K562 (cell line): Measurements from ENCODE around the gene MPG. TPM values are rescaled to one million over a fixed set of nuclear protein-coding genes. Genes with fewer than 3 reads are reported as not detected.

ENCODE experiments used
- ATAC-seq: fragments of 200-7000 bp; cut with Tn5 transposase; 3 replicates; pipeline ENCODE4 v1.9.1; 2020; ENCODE audit warnings: moderate library complexity
- BruUV-seq: library from RNA; stranded (reverse); fragments of 400-500 nt; replicated peaks from 2 replicates; lab custom pipeline; 2021; lab: Mats Ljungman, UMichigan
- CTCF ChIA-PET: fragments of 300-600 bp; formaldehyde crosslinking; extraction: SDS; loops from one replicate; lab custom pipeline; 2021; ENCODE audit warnings: low intra/inter-chr PET ratio; lab: Yijun Ruan, JAX
- POLR2A ChIA-PET: fragments of 300-600, 350-650 bp; sonication (Branson Sonifier 250); formaldehyde crosslinking; extraction: SDS; loops from one replicate; lab custom pipeline; 2021; ENCODE audit warnings: antibody characterized with exemption, inconsistent platforms; lab: Yijun Ruan, JAX
- DNase-seq, 4 experiments: peaks; one replicate each; pipeline versions ENCODE4 v3.0.0 to v3.0.0-alpha.2; 2011 to 2018; ENCODE audit warnings: low spot score in 3 of 4, mixed read lengths in 3 of 4; ENCODE audit errors: extremely low read depth in 1 of 4
- FAIRE-seq: peaks from 2 replicates; lab custom pipeline; 2011; peaks lifted over from hg19 to GRCh38; lab: Jason Lieb, UNC
- H2AFZ ChIP-seq: 2 replicates; pipeline ENCODE4 v1.6.0; 2011; ENCODE audit warnings: low read depth, low read length, control low read depth, inconsistent platforms
- H3K27ac ChIP-seq: fragments of 200-600 bp; 3 replicates; pipeline ENCODE4 v1.8.0; 2011; ENCODE audit warnings: low read depth, mild to moderate bottlenecking, control low read depth, inconsistent platforms, low read length, moderate library complexity, mixed read lengths; ENCODE audit errors: extremely low read depth
- H3K27me3 ChIP-seq, 2 experiments: fragments of 300-600 bp in 1 of 2; 2 replicates in 1 of 2; 3 replicates in 1 of 2; pipeline versions ENCODE4 v1.6.0 to v1.8.0; 2011; ENCODE audit warnings: inconsistent platforms in 2 of 2, low read length in 2 of 2, mild to moderate bottlenecking in 1 of 2, mixed read lengths in 1 of 2, moderate library complexity in 1 of 2; ENCODE audit not compliant: control insufficient read depth in 2 of 2, insufficient read depth in 2 of 2
- H3K36me3 ChIP-seq: fragments of 300-600 bp; 3 replicates; pipeline ENCODE4 v1.8.0; 2011; ENCODE audit warnings: mild to moderate bottlenecking, low read length, inconsistent platforms; ENCODE audit not compliant: control insufficient read depth, insufficient read depth
- H3K4me1 ChIP-seq, 2 experiments: fragments of 200-600 bp in 1 of 2; replicated peaks in 1 of 2; 2 replicates in 1 of 2; 3 replicates in 1 of 2; pipeline versions ENCODE4 v1.5.1 to v1.8.0; 2011; ENCODE audit warnings: inconsistent platforms in 2 of 2, low read length in 2 of 2, mild to moderate bottlenecking in 1 of 2, mixed read lengths in 1 of 2, moderate library complexity in 1 of 2; ENCODE audit not compliant: control insufficient read depth in 2 of 2, insufficient read depth in 2 of 2
- H3K4me2 ChIP-seq: 2 replicates; pipeline ENCODE4 v1.6.1; 2011; ENCODE audit warnings: low read length, control low read depth, inconsistent platforms, mixed read lengths; ENCODE audit not compliant: insufficient read depth
- H3K4me3 ChIP-seq: fragments of 200-600 bp; sonication (generic), shearing (Covaris generic); 2 replicates; pipeline ENCODE4 v1.5.1; 2016; ENCODE audit warnings: control low read depth, inconsistent platforms
- H3K79me2 ChIP-seq: fragments of 200-600 bp; 3 replicates; pipeline ENCODE4 v1.8.0; 2011; ENCODE audit warnings: low read length, inconsistent platforms; ENCODE audit not compliant: control insufficient read depth, insufficient read depth
- H3K9ac ChIP-seq, 2 experiments: 2 replicates each; pipeline versions ENCODE4 v1.6.0 to v1.6.1; 2011; ENCODE audit warnings: low read depth in 2 of 2, low read length in 2 of 2, control low read depth in 1 of 2, inconsistent platforms in 1 of 2, mild to moderate bottlenecking in 1 of 2, mixed read lengths in 1 of 2; ENCODE audit not compliant: insufficient read depth in 1 of 2
- H3K9me1 ChIP-seq: one replicate; pipeline ENCODE4 v1.6.0; 2011; ENCODE audit warnings: inconsistent platforms, mild to moderate bottlenecking, low read length, moderate library complexity; ENCODE audit not compliant: control insufficient read depth, insufficient read depth
- H3K9me3 ChIP-seq: replicated peaks from 2 replicates; pipeline ENCODE4 v1.5.1; 2011; ENCODE audit warnings: low read depth, low read length, inconsistent platforms; ENCODE audit not compliant: control insufficient read depth, insufficient read depth
- H4K20me1 ChIP-seq: replicated peaks from 2 replicates; pipeline ENCODE4 v1.6.1; 2011; ENCODE audit warnings: low read length, inconsistent platforms, mixed read lengths; ENCODE audit not compliant: control insufficient read depth, insufficient read depth
- FOXJ3 ChIP-seq: sonication (generic); formaldehyde crosslinking; IDR thresholded peaks from 2 replicates; pipeline ENCODE4 v1.4.0; 2020; ENCODE audit warnings: mild to moderate bottlenecking, missing genetic modification reagents
- STAT6 ChIP-seq: sonication (generic); formaldehyde crosslinking; IDR thresholded peaks from 2 replicates; pipeline ENCODE4 v1.8.1; 2023; ENCODE audit warnings: mild to moderate bottlenecking, missing genetic modification reagents
- ZNF316 ChIP-seq: fragments of 450-650 bp; IDR thresholded peaks from 2 replicates; pipeline ENCODE4 v1.6.1; 2016
- WGBS: fragments of 100-300 bp; shearing (Covaris generic); methylation state at CpG from one replicate; pipeline ENCODE4 v1.1.6; 2016; ENCODE audit warnings: low coverage, mixed read lengths; ENCODE audit not compliant: insufficient coverage; ENCODE audit errors: missing lambda C conversion rate; 5-methylcytosine and 5-hydroxymethylcytosine counted together
- in situ Hi-C: fragments of 300-500 bp; cut with MboI; formaldehyde crosslinking; loops from 4 replicates; pipeline ENCODE4 v1.15.0; 2018; ENCODE audit warnings: inconsistent platforms, mixed read lengths
- intact Hi-C: fragments of 100-400 bp; cut with micrococcal nuclease; formaldehyde crosslinking; loops from 2 replicates; pipeline ENCODE4 v1.14.2; 2022
- polyA plus RNA-seq, 8 experiments: library from polyadenylated mRNA; depleted of rRNA in 4 of 8; stranded (reverse) in 5 of 8; unstranded in 3 of 8; fragments of >200 nt; fragmentation: Nextera tagmentation in 2 of 8; fragmentation: Illumina TruSeq in 1 of 8; extraction: Ambion mirVana in 2 of 8; extraction: Trizol in 1 of 8; gene quantifications; 2 replicates each; pipeline versions ENCODE4 v1.2.1 to v1.2.3, GENCODE V29; 2011 to 2014; ENCODE audit warnings: inconsistent platforms in 1 of 8, missing spikeins in 1 of 8
- total RNA-seq, 7 experiments: library from RNA; depleted of rRNA in 6 of 7; stranded (reverse); fragments of >200 nt in 6 of 7; fragmentation: Illumina TruSeq in 2 of 7; extraction: Trizol in 2 of 7; gene quantifications; 2 replicates each; pipeline versions ENCODE4 v1.2.1 to v1.2.3, GENCODE V29; 2011 to 2021; ENCODE audit warnings: low replicate concordance in 1 of 7

The MPG gene
- total and polyA plus RNA-seq, 9 of the 15 experiments (the other 6 are each of a cell fraction or from before 2014, with no cell fraction given): 0.42 to 226 (median 36.2) TPM

GRCh38 chr16:120756-121155 is 42.7 kb downstream of the MPG start:
- Histone ChIP-seq H3K27me3 (no peaks in the 10 kb centered on the region), H3K9ac (peak overlapping the region; percentile 23 to 45; a peak in 3 of 4 replicates), H3K36me3 (peaks cover 63% of the 10 kb centered on the region), H3K79me2 (peaks cover 43% of the 10 kb centered on the region), H3K27ac (peak overlapping the region; percentile 71), H3K9me1 (no peaks in the 10 kb centered on the region), H3K4me1 (peaks cover 54 to 68% of the 10 kb centered on the region in 2 experiments), H3K4me3 (no peak overlapping the region), H4K20me1 (no peaks in the 10 kb centered on the region), H2AFZ (no peak overlapping the region), H3K9me3 (no peaks in the 10 kb centered on the region), H3K4me2 (peak overlapping the region; percentile 66)
- ATAC-seq (no peak), FAIRE-seq (no peak), DNase-seq (no peak)
- ChIA-PET POLR2A (no interaction called here), CTCF (interaction anchor here (1.1 kb wide), 1 partner anchor 9 kb away, joined by 3 read pairs; no protein-coding TSS in a partner anchor)
- in situ Hi-C loops: no loop called here
- TF ChIP-seq FOXJ3: no peak
- peak; percentile 6; the same call in 1 of the 2 replicates for TF ChIP-seq ZNF316
- peak; percentile 14; the same call in 1 of the 2 replicates for TF ChIP-seq STAT6
- no TSS peak for BruUV-seq
- intact Hi-C loops: no loop called here
- 89% methylated on average over 2 of the region's 2 CpGs for WGBS
